Keratinocyte (primary cell): Measurements from ENCODE around the gene RALGPS2. TPM values are rescaled to one million over a fixed set of nuclear protein-coding genes. Genes with fewer than 3 reads are reported as not detected.
A peak's percentile ranks its signal among the peaks of the same experiment; 100 is the strongest.
"Not testable (repeated sequence)": the region's sequence is repeated elsewhere in the genome, so short reads cannot be mapped to it uniquely, and the experiment has no call there.

Experiments used
- DNase-seq: peaks from one replicate; pipeline ENCODE4 v3.0.0-alpha.2; 2011; ENCODE audit warnings: low read depth, missing footprints, low spot score
- FAIRE-seq: peaks from 2 replicates; lab custom pipeline; 2011; peaks lifted over from hg19 to GRCh38; lab: Jason Lieb, UNC
- H2AFZ ChIP-seq: 2 replicates; pipeline ENCODE4 v1.6.0; 2012; ENCODE audit warnings: low read length, control low read depth, inconsistent platforms; ENCODE audit not compliant: control insufficient read depth
- H3K27ac ChIP-seq: 2 replicates; pipeline ENCODE4 v1.5.1; 2011; ENCODE audit warnings: low read length; ENCODE audit not compliant: control insufficient read depth, insufficient read depth
- H3K27me3 ChIP-seq: 3 replicates; pipeline ENCODE4 v1.6.0; 2011; ENCODE audit warnings: low read length; ENCODE audit not compliant: control insufficient read depth, insufficient read depth; ENCODE audit errors: extremely low read depth
- H3K36me3 ChIP-seq, 2 experiments: 2 replicates in 1 of 2; 3 replicates in 1 of 2; pipeline ENCODE4 v1.5.1; 2011; ENCODE audit warnings: low read length in 2 of 2, mild to moderate bottlenecking in 1 of 2; ENCODE audit not compliant: control insufficient read depth in 2 of 2, insufficient read depth in 2 of 2; ENCODE audit errors: extremely low read depth in 1 of 2
- H3K4me1 ChIP-seq: 3 replicates; pipeline ENCODE4 v1.5.1; 2011; ENCODE audit warnings: low read length; ENCODE audit not compliant: control insufficient read depth, insufficient read depth; ENCODE audit errors: extremely low read depth
- H3K4me2 ChIP-seq: 3 replicates; pipeline ENCODE4 v1.6.0; 2011; ENCODE audit warnings: low read depth, low read length; ENCODE audit not compliant: control insufficient read depth, insufficient read depth; ENCODE audit errors: extremely low read depth
- H3K4me3 ChIP-seq, 3 experiments: fragments of 200-600 bp in 1 of 3; sonication (generic) in 1 of 3; 2 replicates in 2 of 3; 3 replicates in 1 of 3; pipeline ENCODE4 v1.5.1; 2011 to 2016; ENCODE audit warnings: low read length in 3 of 3, mild to moderate bottlenecking in 3 of 3, control low read depth in 2 of 3, inconsistent platforms in 1 of 3, low read depth in 1 of 3, mixed read lengths in 1 of 3, mixed run types in 1 of 3, moderate library complexity in 1 of 3; ENCODE audit not compliant: control insufficient read depth in 2 of 3, insufficient read depth in 2 of 3; ENCODE audit errors: extremely low read depth in 1 of 3
- H3K79me2 ChIP-seq: 2 replicates; pipeline ENCODE4 v1.6.0; 2012; ENCODE audit warnings: low read length; ENCODE audit not compliant: control insufficient read depth, insufficient read depth
- H3K9ac ChIP-seq: 3 replicates; pipeline ENCODE4 v1.6.0; 2011; ENCODE audit warnings: low read length; ENCODE audit not compliant: control insufficient read depth, insufficient read depth; ENCODE audit errors: extremely low read depth
- H3K9me1 ChIP-seq: 3 replicates; pipeline ENCODE4 v1.6.0; 2011; ENCODE audit warnings: low read length; ENCODE audit not compliant: control insufficient read depth, insufficient read depth; ENCODE audit errors: extremely low read depth
- H3K9me3 ChIP-seq: 2 replicates; pipeline ENCODE4 v1.5.1; 2012; ENCODE audit warnings: low read depth, low read length; ENCODE audit not compliant: control insufficient read depth
- H4K20me1 ChIP-seq: 3 replicates; pipeline ENCODE4 v1.6.0; 2011; ENCODE audit warnings: low read length; ENCODE audit not compliant: control insufficient read depth, insufficient read depth; ENCODE audit errors: extremely low read depth
- CTCF ChIP-seq, 3 experiments: IDR thresholded peaks in 1 of 3; conservative IDR thresholded peaks in 1 of 3; optimal IDR thresholded peaks in 1 of 3; 2 replicates in 2 of 3; 3 replicates in 1 of 3; pipeline versions ENCODE3 to v1.5.1; 2011; ENCODE audit warnings: low read length in 3 of 3, mild to moderate bottlenecking in 3 of 3, moderate library complexity in 2 of 3, control low read depth in 1 of 3, inconsistent platforms in 1 of 3; ENCODE audit not compliant: insufficient read depth in 2 of 3; ENCODE audit errors: extremely low read depth in 1 of 3
- EZH2 ChIP-seq: IDR thresholded peaks from one replicate; pipeline ENCODE4 v1.6.1; 2012; ENCODE audit warnings: inconsistent platforms, mild to moderate bottlenecking, low read length, moderate library complexity
- dilution Hi-C: fragments of 300-500 bp; cut with MboI; formaldehyde crosslinking; loops from one replicate; pipeline ENCODE4 v1.7.0; 2020; ENCODE audit warnings: low sequenced_read_pairs; ENCODE audit not compliant: extremely low pct_ligation_motif_present
- polyA plus RNA-seq, 5 experiments: library from polyadenylated mRNA; depleted of rRNA in 3 of 5; stranded (reverse) in 3 of 5; stranded (forward) in 1 of 5; unstranded in 1 of 5; fragments of >200 nt; gene quantifications; 1 replicate in 1 of 5; 2 replicates in 3 of 5; 3 replicates in 1 of 5; pipeline versions ENCODE4 v1.2.1 to v1.2.3, GENCODE V29; 2011 to 2012; ENCODE audit warnings: missing spikeins in 2 of 5, low read depth in 1 of 5, low replicate concordance in 1 of 5

Gene RALGPS2
- polyA plus RNA-seq, 1 donor (not counting 4 experiments of a cell fraction or from before 2014, with no cell fraction given): 14.8 TPM

DNA sequence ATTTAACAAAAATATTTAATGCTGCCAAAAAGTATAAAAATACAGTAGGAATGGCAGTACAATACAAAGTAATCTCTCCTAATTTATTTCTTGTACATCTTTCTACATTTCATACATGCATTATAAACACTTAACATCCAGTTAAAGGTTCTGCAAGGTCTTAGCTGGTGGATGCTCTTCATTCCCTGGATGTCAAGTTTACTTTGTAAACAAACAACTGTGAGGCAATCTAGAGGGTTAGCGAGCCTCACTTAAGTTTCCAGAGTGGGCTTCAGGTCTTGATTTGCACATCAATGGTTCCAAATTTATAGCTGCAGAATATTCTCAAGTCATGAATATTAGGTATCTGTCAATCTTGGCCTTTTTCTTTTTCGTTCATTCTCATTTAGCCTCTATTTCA is 21.3 kb downstream of the RALGPS2 start:
- no peak overlapping the region for H3K9ac ChIP-seq
- no peak overlapping the region for H2AFZ ChIP-seq
- H3K36me3 ChIP-seq: no peaks in the 10 kb centered on the region
- no peak overlapping the region for H3K27ac ChIP-seq
- no peaks in the 10 kb centered on the region for H3K4me1 ChIP-seq
- H3K4me3 ChIP-seq: no peak overlapping the region
- no peak for FAIRE-seq
- no peaks in the 10 kb centered on the region for H3K9me1 ChIP-seq
- no peak overlapping the region for H3K4me2 ChIP-seq
- H3K9me3 ChIP-seq: no peaks in the 10 kb centered on the region
- no peaks in the 10 kb centered on the region for H3K79me2 ChIP-seq
- H3K27me3 ChIP-seq: no peaks in the 10 kb centered on the region
- dilution Hi-C loops: no loop called here
- DNase-seq: no peak
- TF ChIP-seq CTCF (optimal IDR thresholded peaks at IDR 0.05 in 1 of 3, IDR thresholded peaks at IDR 0.05 in 1 of 3, conservative IDR thresholded peaks at IDR 0.05 in 1 of 3; ENCODE audit: extremely low read depth in 1 of 3, insufficient read depth in 2 of 3, low read length in 3 of 3) (no peak), EZH2 (no peak)
- no peaks in the 10 kb centered on the region for H4K20me1 ChIP-seq

GRCh38 chr1:178747361-178747760 is 22.3 kb downstream of the RALGPS2 start:
- dilution Hi-C loops: not testable (repeated sequence)

DNA sequence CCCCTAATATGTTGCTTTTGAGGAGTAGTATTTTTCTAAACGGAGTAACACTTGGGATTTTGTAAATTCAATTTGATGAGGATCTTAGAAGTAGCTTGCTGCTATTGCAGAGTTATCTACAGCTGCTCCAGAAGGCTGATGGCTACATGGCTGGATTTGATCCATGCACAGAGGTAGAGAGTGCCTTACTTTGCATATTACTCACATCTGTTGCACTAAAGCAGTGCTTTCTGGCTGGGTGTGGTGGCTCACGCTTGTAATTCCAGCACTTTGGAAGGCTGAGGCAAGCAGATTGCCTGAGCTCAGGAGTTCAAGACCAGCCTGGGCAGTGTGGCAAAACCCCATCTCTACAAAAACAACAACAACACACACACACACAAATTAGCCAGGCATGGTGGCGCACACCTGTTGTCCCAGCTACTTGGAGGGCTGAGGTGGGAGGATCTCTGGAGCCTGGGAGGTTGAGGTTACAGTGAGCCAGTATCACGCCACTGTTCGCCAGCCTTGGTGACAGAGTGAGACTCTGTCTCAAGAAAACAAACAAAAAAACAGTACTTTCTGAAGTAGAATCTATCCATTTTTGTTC is 24.6 kb downstream of the RALGPS2 start:
- Histone ChIP-seq H3K27ac (no peak overlapping the region), H3K9me3 (no peaks in the 10 kb centered on the region), H3K79me2 (no peaks in the 10 kb centered on the region), H4K20me1 (no peaks in the 10 kb centered on the region), H3K9me1 (no peaks in the 10 kb centered on the region), H2AFZ (no peak overlapping the region), H3K4me1 (no peaks in the 10 kb centered on the region), H3K9ac (no peak overlapping the region), H3K36me3 (no peaks in the 10 kb centered on the region), H3K4me3 (no peak overlapping the region), H3K27me3 (no peaks in the 10 kb centered on the region), H3K4me2 (no peak overlapping the region)
- dilution Hi-C loops: no loop called here
- peak; percentile 20 for FAIRE-seq
- no peak for TF ChIP-seq EZH2
- TF ChIP-seq CTCF (optimal IDR thresholded peaks at IDR 0.05 in 1 of 3, IDR thresholded peaks at IDR 0.05 in 1 of 3, conservative IDR thresholded peaks at IDR 0.05 in 1 of 3; ENCODE audit: extremely low read depth in 1 of 3, insufficient read depth in 2 of 3, low read length in 3 of 3): no peak
- DNase-seq: no peak

More at GRCh38 chr1:178747361-178747760, 22.3 kb downstream of the RALGPS2 start:
- H3K9me3 ChIP-seq, H3K4me1 ChIP-seq, H3K4me2 ChIP-seq, H3K36me3 ChIP-seq, H3K9me1 ChIP-seq, H2AFZ ChIP-seq, H3K27me3 ChIP-seq, H3K9ac ChIP-seq, H3K27ac ChIP-seq, H3K4me3 ChIP-seq, H4K20me1 ChIP-seq, H3K79me2 ChIP-seq, DNase-seq: not testable (repeated sequence)
- peak; percentile 41 for FAIRE-seq
